Neuron (in vitro differentiated cells): Measurements from ENCODE around the gene NME4.
A peak's percentile ranks its signal among the peaks of the same experiment; 100 is the strongest.

Experiments used
- H2AFZ ChIP-seq: one replicate; pipeline ENCODE4 v1.6.1; 2013; ENCODE audit warnings: low read depth, mild to moderate bottlenecking, inconsistent platforms, low read length, moderate library complexity
- H3K27me3 ChIP-seq: one replicate; pipeline ENCODE4 v1.6.1; 2013; ENCODE audit warnings: low read length; ENCODE audit not compliant: insufficient read depth
- H3K36me3 ChIP-seq: one replicate; pipeline ENCODE4 v1.6.1; 2013; ENCODE audit warnings: low read length; ENCODE audit not compliant: insufficient read depth
- H3K4me1 ChIP-seq: one replicate; pipeline ENCODE4 v1.6.1; 2013; ENCODE audit warnings: low read length; ENCODE audit not compliant: insufficient read depth
- H3K4me3 ChIP-seq: 2 replicates; pipeline ENCODE4 v1.5.1; 2013; ENCODE audit warnings: mild to moderate bottlenecking, low read length, moderate library complexity
- H3K9me3 ChIP-seq: one replicate; pipeline ENCODE4 v1.6.1; 2013; ENCODE audit warnings: low read length

NME4 gene

GRCh38 chr16:368388-369158 lies 28.4 kb upstream of the NME4 start:
- Histone ChIP-seq H2AFZ (no peak overlapping the region), H3K4me1 (peaks cover 12% of the 10 kb centered on the region), H3K27me3 (no peaks in the 10 kb centered on the region), H3K36me3 (peaks cover 27% of the 10 kb centered on the region), H3K9me3 (no peaks in the 10 kb centered on the region), H3K4me3 (no peak overlapping the region)

- no peak overlapping the region for H3K4me3 ChIP-seq
- peaks cover 34% of the 10 kb centered on the region for H3K36me3 ChIP-seq
Observed at GRCh38 chr16:369275-369865, 27.6 kb upstream of the NME4 start.

DNA sequence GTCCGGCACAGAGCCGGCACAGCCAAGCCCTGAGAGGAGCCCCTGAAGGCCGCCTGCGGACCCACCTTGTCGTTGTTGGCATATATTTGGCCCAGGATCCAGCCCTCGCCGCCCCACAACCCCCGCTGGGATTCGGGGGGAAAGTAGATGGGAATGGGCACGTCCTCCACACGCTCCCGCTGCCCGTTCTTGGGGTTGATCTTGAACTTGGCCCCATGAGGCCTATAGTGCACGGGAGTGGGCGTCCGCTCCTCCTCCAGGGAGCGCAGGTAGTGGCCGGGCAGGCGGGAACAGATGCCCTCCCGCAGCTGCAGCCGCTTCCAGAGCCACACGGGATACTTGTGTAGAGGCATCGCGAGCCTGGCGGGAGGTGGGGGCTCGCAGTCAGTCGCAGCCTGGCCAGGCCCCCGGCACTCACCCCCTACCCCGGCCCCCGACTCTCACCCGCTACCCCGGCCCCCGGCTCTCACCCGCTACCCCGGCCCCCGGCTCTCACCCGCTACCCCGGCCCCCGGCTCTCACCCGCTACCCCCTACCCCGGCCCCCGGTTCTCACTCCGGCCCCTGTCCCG lies 27.0 kb upstream of the NME4 start:
- Histone ChIP-seq H3K36me3 (peaks cover 39% of the 10 kb centered on the region), H3K27me3 (no peaks in the 10 kb centered on the region), H2AFZ (no peak overlapping the region), H3K4me1 (peaks cover 9% of the 10 kb centered on the region), H3K9me3 (no peaks in the 10 kb centered on the region), H3K4me3 (peak overlapping the region; percentile 30)

More at GRCh38 chr16:369275-369865, 27.6 kb upstream of the NME4 start:
- Histone ChIP-seq H3K9me3 (no peaks in the 10 kb centered on the region), H2AFZ (no peak overlapping the region), H3K4me1 (peaks cover 9% of the 10 kb centered on the region), H3K27me3 (no peaks in the 10 kb centered on the region)

DNA sequence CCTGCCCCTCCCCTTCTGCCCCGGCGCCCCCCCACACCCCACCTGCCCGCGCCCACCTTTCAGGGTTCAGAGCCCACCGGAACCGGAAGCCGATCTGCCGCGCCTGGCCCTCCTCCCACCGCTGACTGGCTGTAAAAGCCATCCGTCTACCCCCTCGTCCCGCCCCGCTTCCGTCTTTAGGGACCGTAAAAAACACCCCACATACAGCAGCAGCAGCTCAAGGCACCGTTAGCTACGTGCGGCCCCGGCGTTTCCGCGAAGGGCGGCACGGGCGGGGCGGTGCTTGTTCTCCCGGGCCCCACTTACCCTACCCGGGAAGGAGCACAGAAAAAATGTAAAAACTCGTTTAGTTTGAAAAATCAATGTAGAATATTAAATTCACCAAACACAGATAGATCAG lies 26.6 kb upstream of the NME4 start, which contains the start of gene MRPL28:
MRPL28 (minus strand) TSS at position 96 of the 400 bp plus-strand sequence. CDS start 320 bp downstream, outside the sequence.
- H3K4me3 ChIP-seq, result peak within 1 kb of the TSS; percentile 30
- peaks cover 9% of the 10 kb centered on the region for H3K4me1 ChIP-seq
- H3K36me3 ChIP-seq, result peaks cover 44% of the 10 kb centered on the region
- no peak within 1 kb of the TSS for H2AFZ ChIP-seq
- H3K9me3 ChIP-seq, result no peaks in the 10 kb centered on the region
- no peaks in the 10 kb centered on the region for H3K27me3 ChIP-seq

- H3K9me3 ChIP-seq, result no peaks in the 10 kb centered on the region
- no peaks in the 10 kb centered on the region for H3K27me3 ChIP-seq
- peaks cover 9% of the 10 kb centered on the region for H3K4me1 ChIP-seq
- no peak overlapping the region for H2AFZ ChIP-seq
- H3K36me3 ChIP-seq, result peaks cover 48% of the 10 kb centered on the region
- H3K4me3 ChIP-seq, result peak overlapping the region; percentile 30
Observed at GRCh38 chr16:370979-371514, 26.0 kb upstream of the NME4 start.

- Histone ChIP-seq H2AFZ (no peak overlapping the region), H3K9me3 (no peaks in the 10 kb centered on the region), H3K36me3 (peaks cover 51% of the 10 kb centered on the region), H3K27me3 (no peaks in the 10 kb centered on the region), H3K4me3 (no peak overlapping the region), H3K4me1 (peaks cover 9% of the 10 kb centered on the region)
Observed at GRCh38 chr16:371515-372301, 25.3 kb upstream of the NME4 start.

DNA sequence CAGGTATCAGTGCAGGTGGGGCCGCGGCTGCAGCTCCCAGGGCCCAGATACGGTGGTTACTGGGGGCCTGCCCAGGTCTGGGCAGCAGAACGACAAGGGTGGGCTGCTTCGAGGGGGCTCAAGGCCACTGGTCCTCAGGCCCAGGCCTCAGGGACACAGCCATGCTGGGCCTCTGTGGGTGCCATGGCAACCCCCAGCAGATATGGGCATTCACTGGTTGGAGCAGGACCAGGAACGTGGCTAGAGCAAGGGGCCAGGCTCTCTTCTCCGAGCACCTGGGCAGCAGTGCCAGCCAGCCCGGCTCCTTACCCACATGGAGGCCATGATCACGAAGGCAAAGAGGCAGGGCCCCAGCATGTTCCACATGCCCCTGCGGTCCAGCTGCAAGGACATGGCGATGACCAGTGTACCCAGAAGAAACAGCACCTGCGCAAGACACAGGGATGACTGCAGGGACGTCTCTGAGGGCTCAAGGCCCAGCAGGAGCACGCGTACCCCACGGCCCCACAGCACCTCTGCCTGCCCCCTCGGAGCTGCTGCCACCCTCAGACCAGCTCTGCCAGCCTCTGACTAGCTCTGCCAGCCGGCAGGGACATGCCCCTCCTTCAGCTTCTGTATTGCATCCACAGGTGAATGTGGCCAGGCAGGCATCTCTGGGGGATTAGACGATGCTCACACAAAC lies 24.6 kb upstream of the NME4 start:
- Histone ChIP-seq H3K36me3 (peaks cover 50% of the 10 kb centered on the region), H3K9me3 (no peaks in the 10 kb centered on the region), H3K27me3 (no peaks in the 10 kb centered on the region)

GRCh38 chr16:373020-373598 lies 23.9 kb upstream of the NME4 start:
- H3K4me3 ChIP-seq, result no peak overlapping the region
- no peaks in the 10 kb centered on the region for H3K27me3 ChIP-seq
- no peaks in the 10 kb centered on the region for H3K9me3 ChIP-seq
- H3K36me3 ChIP-seq, result peaks cover 45% of the 10 kb centered on the region
- H2AFZ ChIP-seq, result no peak overlapping the region
- peaks cover 9% of the 10 kb centered on the region for H3K4me1 ChIP-seq

More for the DNA sequence above, 24.6 kb upstream of the NME4 start:
- H3K4me1 ChIP-seq, result peaks cover 9% of the 10 kb centered on the region
- no peak overlapping the region for H3K4me3 ChIP-seq
- H2AFZ ChIP-seq, result no peak overlapping the region

GRCh38 chr16:373848-374615 lies 23.0 kb upstream of the NME4 start:
- Histone ChIP-seq H3K36me3 (peaks cover 39% of the 10 kb centered on the region), H3K4me1 (peaks cover 14% of the 10 kb centered on the region), H3K4me3 (no peak overlapping the region), H3K9me3 (no peaks in the 10 kb centered on the region), H2AFZ (no peak overlapping the region), H3K27me3 (no peaks in the 10 kb centered on the region)

- no peak overlapping the region for H3K4me3 ChIP-seq
- peaks cover 39% of the 10 kb centered on the region for H3K36me3 ChIP-seq
- H3K27me3 ChIP-seq, result no peaks in the 10 kb centered on the region
- peaks cover 20% of the 10 kb centered on the region for H3K4me1 ChIP-seq
- H2AFZ ChIP-seq, result no peak overlapping the region
- no peaks in the 10 kb centered on the region for H3K9me3 ChIP-seq
Observed at GRCh38 chr16:374616-374926, 22.4 kb upstream of the NME4 start.

GRCh38 chr16:375212-375611 lies 21.8 kb upstream of the NME4 start:
- peaks cover 44% of the 10 kb centered on the region for H3K36me3 ChIP-seq
- no peaks in the 10 kb centered on the region for H3K9me3 ChIP-seq
- peaks cover 17% of the 10 kb centered on the region for H3K4me1 ChIP-seq
- no peaks in the 10 kb centered on the region for H3K27me3 ChIP-seq
- H3K4me3 ChIP-seq, result no peak overlapping the region
- no peak overlapping the region for H2AFZ ChIP-seq
